ENCODE results near the gene NXPH1.
A peak's percentile ranks its signal among the peaks of the same experiment; 100 is the strongest.

Gene NXPH1

DNA sequence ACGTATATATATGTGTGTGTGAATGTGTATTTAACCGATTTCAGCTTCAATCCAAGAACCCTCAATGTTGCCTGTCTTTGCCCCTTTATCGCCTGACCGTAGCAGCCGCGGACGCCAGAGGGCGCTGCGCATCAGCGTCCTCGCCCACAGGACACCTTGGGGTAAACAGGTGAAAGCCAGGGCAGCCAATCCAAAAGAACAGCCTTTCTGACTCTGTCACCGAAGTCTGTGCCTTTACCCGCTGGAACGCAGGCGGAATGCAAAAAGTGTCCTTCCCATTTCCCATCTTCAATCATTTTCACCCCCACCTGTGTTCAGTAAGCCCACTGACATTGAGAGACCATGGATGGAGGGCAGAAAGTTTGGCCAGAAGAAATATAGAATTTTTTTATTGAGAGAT is 3.6 kb downstream of the NXPH1 start:
- DNase-seq, result peak; percentile 35 to 57

DNA sequence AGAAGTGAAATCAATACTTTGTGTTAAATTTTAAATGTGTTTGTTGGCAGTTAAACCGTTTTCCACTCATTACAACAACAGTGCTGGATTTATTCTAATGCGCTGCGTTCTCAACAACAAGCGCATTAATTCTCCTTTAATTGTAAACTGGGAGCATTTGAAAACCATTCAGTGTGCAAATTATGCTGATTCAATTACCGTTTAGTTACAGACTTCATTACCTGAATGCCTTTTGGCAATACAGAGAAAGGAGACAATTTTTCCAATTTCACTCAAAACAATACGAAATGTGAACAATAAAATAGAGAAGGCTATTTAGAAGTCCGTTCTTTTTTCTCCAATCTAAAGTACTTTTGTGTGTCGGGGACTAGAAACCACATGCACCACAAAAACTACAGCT is 4.2 kb downstream of the NXPH1 start:
- no peak for DNase-seq

DNA sequence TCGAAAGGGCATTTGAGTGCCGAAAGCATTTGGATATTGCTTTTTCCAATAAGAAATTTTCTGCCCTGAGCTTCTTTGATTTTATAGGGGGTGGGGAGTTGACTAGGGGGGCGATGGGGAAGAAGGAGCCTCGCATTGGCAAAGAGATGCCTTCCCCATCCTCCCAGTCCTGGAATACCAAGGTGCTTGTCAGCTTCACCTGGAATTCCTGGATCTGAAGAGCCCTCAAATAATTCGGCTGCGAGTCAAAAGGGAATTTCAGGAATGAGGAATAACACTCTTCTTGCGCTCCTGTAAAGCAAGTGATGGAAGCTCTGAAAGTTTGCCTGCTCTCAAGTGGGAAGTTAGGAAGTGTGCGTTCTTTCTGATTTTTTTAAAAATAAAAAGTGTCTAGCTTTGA is 7.3 kb downstream of the NXPH1 start:
- no peak for DNase-seq

DNA sequence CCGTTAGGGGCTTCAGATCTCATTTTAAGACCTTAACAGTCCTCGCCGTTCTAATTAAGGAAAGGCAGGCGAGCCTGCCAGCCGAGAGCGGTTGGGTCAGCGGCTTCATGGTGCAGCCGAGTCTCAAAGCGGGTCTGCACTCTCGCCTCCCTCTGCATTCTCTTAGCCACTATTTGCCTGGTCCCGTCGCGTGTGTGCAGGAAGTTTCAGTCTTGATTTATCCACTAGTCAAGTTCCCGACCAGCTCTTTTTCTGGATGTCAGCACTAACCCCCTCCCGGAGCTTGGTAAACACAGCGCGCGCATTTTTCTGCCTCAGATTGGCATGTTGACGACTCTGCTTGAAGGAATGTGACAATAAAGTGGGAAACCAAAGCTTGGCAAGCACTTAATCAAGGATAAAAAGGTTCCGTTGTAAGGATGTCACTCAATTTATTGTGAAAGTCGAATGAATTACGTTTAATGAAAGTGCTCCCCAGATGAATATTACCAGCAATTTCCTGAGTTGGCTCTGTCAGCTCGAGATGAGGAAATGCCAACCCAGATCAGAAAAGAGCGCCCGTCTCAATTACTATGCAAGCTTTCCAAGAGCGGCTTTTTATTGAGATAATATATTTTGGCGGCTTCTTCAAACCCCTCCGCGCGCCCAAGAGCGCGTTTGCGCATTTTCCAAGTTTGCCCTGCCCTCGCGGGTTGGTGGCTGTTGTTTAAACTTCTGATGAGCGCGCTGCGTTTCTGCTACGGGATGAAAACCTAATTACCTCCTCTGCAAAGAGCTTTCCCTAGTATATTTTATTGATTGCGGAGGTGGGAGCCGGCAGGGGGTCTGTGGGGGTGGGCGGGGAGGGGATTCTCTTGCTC is 7.9 kb downstream of the NXPH1 start:
- no peak for DNase-seq

DNA sequence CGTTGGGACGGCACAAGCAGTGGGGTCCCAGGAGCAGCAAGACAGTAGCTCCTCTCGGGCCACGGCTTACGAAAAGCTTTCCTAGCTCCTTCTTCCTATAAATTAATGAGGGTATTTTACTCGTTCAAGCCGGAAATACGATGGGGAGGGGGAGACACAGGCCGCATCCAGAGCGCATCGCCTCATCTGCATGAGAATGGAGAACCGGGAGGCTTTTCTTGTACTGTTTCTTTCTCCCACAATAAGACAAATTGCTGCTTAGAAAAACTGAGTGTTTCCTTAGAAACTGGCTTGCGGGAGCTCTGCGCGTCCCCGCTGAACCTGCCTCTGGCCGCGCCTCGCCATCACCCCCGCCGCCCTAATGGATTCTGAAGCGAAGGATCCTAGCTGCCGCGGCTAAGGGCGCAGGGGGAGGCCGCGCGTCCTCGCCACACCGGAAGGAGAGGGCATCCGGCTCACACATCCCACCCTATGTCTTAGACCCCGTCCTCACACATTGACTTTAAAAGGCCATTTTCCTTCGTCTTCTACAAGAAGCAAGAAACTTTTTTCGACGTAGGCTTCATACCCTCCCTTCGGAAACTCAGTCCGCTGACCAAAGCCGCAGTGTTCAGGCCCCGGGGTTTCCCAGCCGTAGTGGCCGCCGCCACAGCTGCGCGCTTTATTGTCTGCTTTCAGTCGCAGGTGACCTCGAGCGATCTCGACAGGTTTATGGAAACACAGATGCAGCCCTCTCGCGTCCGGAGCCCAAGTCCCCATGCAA is 8.8 kb downstream of the NXPH1 start:
- no peak for DNase-seq

DNA sequence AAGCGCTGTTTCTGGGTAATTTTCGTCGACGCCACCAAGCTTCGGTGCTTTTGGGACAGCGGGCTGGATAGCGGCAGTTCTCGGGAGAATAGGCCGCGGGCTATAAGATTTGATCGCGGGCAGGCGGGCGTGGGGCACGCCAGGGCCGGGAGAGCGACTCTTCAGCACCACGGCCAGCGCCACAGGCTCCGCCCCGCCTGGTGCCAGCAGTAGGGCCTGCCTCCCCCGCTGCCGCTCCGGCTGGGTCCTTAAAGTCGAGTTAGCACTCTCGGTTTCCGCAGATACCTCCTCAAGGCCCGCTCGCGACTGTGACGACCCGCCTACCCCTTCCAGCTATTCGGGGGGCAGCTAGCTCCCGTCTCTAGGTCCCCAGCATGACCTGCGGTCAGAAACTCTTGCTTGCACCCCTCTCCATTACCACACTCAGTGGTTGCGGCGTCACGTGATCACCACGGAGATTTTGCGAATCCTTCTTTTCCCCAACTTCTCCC is 9.4 kb downstream of the NXPH1 start:
- DNase-seq, result no peak

DNA sequence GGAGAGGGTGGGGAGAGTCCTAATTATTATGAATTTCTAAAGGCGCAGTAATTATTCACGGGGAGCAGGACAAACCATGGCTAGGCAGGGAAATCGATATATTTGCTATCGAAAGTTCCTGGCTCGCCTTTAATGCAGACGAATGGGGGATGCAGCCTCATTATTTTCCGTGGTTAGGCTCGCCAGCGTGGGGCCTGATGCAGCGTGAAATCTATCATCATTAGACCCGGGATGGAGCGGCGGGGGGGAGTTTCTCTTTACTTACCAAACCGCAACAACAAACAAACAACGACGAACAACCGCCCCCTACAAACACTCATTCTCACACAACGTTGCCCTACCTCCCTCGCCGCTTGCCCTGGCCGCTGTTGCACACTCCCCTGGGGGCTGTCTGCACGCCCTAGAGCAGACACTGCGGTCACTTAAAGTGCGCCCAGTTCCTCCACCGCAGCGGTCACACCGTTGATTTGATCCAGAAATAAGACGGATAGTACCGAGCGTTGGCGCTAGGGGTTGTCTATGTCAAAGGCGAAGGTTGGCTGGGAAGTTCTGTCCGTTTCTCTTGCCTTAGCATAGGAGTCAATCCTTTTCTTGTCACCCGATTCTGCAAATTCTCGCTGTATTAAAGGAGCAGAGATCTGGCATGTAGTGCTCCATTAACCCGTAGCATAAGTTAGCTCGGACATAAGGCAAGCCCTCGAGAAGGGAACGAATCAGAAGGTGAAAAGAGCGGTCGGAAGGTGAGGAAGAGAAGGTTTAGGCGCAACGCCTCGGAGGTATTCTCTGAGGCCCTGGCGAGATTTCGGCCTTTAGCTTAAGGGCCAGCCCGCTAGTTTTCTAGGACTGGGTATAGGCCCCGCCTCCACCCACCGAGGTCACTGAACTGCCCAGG is 10.4 kb downstream of the NXPH1 start:
- no peak for DNase-seq

DNA sequence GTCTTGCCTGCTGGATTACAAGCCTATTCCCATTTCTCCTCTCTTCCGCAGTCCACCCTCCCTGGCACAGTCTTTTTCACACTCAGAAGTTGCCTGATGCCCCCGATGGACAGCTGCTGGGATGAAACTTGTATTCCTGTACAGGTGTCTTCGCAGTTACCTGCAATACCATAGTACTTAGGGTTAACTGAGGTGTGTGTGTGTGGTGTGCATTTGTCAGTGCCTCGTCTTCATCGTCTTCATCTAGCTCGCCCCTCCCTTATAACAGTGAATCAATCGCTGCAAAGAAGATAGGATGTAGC is 11.0 kb downstream of the NXPH1 start:
- DNase-seq, result no peak

DNA sequence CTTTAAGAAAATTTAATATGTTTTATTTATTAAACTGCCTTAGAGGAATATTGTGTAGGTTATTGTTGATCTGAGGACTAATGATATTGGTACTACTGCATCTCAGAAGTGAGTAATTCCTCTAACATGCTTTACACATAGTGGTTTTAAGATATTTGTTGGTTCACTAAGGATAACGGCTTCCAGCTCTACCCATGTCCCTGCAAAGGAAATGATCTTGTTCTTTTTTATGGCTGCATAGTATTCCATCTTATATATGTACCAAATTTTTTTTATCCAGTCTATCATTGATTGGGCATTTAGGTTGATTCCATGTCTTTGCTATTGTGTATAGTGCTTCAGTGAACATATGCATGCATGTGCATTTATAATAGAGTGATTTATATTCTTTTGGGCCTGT is 20.1 kb downstream of the NXPH1 start:
- DNase-seq, result no peak

DNA sequence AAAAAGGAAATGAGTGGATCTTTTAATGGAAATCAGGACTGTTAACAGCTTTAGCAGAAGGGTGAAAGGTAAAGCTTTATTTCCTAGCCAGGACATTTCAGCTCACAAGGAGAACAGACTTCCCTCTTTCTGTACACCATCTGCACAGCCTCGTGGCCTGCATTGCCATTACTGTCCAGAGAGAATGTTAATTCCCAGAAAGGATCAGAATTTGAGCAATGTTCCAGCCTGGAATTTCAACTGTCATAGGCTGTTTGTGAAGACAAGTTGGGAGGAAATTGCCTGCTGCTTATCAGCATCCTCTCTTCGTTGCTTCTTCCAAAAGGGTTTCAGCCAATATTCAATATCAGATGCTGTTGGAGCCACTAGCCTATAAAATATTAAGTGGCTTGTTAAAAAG is 22.0 kb downstream of the NXPH1 start:
- DNase-seq, result no peak

DNA sequence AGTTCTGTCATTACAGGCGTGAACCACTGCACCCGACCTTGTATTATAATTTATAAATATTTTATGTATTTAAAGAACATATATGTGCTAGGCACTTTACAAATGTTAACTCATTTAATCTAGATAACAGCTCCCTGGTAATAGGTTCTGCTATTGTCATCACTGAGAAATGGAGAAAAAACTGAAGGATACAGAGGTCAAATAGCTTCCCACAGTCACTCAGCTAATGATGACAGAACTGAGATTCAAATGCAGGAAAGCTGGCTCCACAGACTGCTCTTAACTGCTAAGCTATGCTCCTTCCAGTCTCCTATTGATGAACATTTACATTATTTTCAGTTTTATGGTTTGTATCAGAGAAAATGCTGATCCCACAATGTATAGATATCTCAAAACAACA is 28.9 kb downstream of the NXPH1 start:
- DNase-seq, result no peak

DNA sequence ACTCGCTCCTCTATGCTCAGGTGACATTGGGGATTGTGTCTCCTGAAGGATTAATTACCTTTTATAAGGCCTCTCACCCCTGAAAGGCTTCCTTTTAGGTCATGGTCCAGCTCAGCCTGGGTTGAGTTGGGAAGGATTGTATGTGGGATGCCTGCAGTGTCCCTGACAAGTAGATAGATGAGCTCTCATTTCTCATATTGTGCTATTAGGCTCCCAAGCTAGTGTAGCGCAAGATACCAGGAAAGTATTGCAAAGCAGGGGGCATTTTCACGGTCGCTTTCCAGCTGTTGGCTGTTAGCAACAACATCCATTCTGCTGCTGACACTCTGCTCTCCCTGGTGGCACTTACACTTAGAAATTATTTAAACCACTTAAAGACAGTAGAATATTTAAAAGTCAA is 31.9 kb downstream of the NXPH1 start:
- no peak for DNase-seq

DNA sequence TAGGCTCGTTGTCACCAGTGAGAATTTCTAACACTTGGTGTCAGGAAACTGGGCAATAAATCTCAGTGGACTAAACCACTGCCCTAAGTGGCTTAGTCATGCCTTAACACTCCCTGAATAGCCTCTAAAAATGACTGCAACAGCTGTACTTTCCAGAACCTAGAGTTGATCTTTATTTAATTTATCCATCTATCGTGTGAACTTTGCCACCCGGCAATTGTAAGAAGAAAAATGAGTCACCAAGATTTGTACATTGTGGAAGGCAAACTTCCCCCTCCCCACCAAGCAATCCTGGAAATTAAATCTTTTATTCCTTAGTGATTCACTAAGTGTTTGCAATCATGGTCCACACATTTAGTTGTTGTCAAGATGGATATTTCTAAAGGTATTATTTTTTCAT is 47.1 kb downstream of the NXPH1 start:
- no peak for DNase-seq

DNA sequence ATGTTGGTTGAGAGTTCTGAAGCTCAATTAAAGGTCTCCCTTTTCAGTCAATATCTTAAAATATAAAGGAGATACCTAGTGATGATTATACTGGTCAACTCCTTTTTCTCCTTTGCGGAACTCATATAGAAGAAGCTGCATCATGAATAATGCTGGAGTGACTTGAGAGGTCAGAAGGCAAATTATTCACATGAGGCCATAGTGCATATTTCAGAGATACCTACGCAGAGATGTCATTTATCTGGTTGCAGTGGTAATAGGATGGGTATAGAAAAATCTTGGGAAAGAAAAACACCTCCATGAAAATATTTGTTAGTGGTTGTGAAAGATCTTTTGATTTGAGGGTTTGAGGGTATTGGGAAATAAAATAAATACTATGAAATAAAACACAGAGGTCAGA is 47.7 kb downstream of the NXPH1 start:
- no peak for DNase-seq

DNA sequence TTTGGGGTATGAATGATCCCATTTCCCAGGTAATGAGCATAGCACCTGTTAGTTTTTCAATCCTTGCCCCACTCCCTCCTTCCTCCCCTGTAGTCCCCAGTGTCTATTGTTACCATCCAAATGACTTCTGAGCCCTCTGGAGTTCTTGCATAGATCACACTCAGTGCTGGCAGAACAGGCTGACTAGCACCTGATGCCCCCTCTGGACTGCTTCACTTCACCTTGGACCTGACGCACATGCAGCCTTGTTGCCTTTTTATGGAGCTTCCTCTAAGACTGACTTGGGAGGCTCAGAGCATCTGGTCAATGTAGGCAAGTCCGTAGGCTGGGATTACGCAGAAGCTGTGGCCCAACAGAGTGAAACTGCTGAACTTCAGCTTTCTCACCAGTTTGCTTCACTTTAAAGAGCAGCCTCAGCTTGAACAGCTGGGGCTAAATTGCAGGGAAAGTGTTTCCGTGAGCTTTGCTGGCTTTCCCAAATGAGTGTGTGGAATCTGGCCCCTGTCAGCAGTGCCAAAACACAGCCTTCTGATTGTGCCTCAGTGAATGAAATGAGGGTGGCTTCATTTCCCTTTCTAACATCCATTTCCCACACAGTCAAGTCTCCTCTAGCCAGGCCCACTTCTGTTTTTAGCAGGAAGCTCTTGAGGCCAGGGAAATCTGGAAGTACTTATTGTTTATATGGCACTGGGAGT is 48.5 kb downstream of the NXPH1 start:
- DNase-seq, result no peak

DNA sequence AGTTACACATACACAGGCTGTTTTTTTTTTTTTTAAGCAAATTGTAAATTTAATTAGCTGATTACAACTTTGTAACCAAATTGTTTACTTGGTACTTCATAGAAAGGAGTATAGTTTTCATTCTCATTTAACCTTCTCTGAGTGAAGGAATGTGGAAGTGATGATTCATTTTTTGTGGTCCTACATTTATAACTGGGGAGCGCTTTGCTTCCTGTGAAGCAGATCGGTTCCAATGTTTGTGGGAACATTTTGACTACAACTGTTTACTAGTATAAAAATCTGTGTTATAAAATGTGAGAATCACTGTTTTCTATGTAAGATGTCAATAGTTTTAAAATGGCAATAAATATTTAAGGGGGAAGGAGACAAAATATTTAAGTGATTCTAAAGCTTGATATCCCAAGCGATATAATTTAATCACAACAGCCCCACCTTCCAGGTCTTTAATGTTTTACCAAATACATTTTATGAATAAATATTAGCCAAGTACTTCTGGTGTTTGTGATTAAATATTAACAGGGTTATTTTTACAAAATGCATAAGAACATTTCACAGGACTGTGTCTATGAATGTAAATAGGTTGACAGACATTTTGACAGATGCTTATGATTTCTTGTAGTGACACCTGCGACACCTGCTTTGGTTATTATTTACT is 57.1 kb downstream of the NXPH1 start:
- DNase-seq, result no peak

DNA sequence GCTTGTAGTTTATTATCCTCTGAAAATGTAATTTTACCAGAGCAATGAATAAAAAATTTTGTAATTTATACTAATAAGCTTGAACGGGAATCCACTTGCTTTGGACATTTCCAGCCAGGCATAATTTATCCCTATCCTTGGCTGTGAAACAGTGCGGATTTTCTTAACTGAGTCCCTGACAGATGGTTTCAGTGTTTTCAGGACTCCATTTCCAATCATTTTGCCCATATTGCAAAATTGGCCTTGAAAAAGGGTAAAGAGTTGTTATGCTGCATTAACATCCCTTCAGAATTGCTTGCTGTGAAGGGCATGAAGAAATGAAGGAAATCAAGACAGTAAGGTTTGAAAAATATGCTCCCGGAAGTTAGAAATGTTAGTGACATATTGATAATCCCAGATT is 57.7 kb downstream of the NXPH1 start:
- DNase-seq, result no peak

DNA sequence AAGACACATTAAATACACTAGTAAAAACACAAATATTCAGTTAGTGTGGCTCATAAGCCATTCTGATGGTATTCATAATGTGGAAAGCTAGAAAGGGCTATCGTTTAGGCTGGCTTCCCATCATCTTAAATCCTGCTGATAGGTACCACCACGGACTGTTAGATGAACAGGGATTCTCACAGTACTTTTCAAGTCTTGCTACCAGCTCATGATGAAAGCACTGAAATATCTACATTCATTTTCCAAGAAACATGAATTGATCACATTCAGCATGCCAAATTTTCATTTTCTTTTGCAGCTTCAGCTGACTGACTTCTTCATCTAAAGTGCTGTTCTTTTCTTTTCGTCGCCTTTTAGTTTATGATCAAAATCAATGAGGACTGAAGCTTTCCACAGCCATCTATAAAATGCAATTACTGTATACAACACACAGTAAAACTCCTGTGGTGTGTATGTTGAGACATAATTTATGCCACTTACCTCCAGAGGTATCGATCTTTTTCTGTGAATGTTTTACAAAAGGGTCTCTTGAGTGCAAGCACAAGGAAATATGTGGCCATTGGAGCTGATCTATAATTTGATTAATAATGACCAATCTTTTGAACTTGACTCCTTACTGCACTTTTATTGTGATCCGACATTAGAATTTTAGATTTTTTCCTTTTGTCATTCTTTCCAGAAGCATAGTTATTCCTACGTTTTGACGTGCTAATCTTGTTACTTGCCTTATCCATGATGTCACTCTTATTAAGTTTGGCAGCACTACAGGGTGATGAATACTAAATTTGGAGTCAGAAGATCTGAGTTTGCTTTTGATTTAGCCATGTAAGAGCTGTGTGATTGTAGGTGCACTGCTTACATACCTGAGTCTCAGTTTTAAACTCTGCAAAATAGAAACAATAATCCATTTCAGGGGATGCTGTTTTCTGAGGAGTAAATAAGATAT is 58.4 kb downstream of the NXPH1 start:
- no peak for DNase-seq

DNA sequence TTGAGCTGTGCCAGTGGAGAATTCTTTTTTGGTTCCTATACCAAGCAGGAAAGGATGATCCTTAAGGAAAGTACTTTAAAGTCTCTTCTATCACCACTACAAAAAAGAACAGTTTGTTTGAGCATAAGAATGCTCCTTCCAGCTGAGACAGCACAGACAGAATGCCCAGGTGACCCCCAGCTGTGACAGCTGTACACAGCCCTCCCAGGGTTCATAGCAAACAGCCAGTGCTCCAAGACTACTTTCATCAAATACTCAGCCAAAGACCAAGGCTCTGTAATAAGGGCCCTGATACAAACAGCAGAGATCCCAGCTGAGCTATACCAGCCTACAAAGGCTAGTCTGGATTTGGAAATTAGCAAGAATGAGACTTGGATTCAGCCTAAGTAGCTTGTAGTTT is 65.7 kb downstream of the NXPH1 start:
- DNase-seq, result no peak

DNA sequence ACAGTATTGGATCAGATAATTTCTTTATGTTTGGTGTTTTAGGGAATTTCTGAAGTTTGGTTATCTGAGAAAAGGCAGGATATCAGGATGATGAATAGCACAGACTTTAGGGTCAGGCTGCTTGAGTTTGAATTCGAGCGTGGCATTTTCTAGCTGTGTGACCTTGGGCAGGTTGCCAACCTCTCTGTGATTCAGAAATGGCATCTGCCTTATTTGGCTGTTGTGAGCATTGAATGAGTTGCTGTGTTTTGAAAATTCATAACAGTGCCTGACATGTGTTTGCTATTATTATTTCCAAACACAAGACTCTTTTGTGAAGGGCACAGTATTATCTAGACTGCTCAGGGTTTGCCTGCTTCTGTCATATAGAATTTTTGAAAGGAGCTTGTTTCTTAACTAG is 66.9 kb downstream of the NXPH1 start:
- no peak for DNase-seq

DNA sequence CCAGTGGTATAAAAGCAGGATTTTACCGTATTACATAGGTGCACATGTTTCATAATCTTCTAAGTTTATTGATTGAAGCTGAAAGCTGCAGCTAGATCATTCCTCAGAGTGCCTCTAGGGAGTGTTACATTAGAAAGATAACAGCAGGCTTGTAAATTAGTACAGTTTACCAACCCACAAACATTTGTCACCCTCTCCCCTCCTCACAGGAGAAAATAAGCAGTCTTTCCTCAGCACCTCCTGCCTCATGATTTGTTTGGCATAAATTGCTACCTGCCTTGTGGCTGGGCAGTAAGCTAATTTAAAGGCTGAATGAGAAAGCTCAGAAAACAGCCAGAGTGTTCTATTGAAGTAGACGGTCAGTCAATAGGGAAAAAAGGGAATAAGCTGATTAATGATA is 74.2 kb downstream of the NXPH1 start:
- DNase-seq, result peak; percentile 52 to 74
